ENCODE results near the gene IL1B.
A peak's percentile ranks its signal among the peaks of the same experiment; 100 is the strongest.
"Not testable (repeated sequence)": the region's sequence is repeated elsewhere in the genome, so short reads cannot be mapped to it uniquely, and the experiment has no call there.

Gene IL1B

DNA sequence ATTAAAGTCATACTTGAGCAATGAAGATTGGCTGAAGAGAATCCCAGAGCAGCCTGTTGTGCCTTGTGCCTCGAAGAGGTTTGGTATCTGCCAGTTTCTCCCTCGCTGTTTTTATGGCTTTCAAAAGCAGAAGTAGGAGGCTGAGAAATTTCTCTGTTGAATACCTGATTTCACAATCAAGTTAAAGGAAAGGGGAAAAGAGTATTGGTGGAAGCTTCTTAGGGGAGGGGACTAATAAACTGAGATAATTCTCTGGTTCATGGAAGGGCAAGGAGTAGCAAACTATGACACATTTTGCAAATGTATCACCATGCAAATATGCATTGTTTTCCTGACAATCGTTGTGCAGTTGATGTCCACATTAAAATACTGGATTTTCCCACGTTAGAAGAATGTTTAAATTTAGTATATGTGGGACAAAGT lies at the start of gene IL1B:
Gene IL1B (minus strand): TSS at position 85 of the 423 bp plus-strand sequence. CDS start 550 bp downstream, outside the sequence.
- DNase-seq: no peak

DNA sequence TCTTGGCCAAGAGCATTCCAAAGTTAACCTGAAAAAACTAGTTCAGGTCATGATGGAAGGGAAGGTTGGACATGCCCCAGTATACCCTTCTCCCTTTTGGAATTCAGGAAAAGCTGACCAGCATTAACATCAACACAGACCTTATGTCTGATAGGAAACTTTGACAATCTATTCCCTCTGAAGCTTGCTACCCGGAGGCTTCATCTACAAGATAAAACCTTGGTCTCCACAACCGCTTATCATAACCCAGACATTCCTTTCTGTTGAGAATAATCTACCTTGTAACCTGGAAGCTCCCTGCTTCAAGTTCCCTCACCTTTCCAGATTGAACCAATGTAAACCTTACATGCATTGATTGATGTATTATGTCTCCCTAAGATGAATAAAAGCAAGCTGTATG lies 49.7 kb upstream of the IL1B start:
- DNase-seq: no peak

DNA sequence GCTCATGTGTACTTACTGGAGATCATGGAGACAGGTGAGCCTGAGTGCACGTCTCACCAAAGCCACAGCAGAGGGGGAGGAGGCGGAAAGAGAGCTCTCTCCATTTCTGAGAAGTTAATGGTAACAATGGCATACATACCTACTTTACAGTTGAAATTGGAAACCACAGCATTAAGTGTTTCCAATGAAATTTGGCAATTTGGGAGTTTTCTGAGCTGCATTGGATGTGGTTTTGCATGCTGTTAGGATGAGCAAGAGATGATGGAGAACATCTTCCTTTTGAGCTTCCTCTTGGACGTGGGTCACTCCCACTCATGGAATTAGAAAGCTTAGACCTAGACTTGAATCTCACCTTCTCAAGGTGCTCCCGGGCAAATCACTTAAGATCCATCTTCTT lies 48.9 kb upstream of the IL1B start:
- no peak for DNase-seq

DNA sequence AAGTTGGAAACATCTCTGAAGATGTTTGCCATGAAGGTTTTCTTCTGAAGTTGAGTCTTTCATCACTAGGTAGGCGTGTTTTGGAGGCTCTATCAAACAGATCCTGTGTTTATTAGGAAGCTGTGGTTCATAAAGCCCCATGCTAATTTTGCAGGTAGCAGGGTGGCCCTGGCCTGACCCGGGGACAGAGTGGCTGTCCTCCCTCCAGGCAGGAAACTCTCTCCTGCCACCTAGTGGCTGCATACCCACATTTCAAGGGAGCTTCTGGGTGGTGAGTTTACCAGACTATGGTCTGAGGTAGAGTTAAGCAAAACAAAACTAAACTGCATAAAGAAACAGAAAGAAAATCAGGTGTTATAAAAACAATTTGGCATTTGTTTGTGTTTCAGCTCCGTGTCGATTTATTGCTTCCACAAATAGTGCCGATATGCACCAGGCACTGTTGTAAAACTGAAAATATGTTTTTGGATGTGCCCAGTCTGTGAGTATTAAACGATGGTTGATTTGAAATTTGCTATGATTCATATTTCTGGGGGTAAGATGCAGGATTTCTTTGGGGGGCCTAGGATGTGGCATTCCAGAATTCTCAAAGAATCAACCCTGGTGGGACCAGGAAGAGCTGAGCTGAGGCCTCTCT lies 48.4 kb upstream of the IL1B start:
- peak; percentile 78 for DNase-seq

DNA sequence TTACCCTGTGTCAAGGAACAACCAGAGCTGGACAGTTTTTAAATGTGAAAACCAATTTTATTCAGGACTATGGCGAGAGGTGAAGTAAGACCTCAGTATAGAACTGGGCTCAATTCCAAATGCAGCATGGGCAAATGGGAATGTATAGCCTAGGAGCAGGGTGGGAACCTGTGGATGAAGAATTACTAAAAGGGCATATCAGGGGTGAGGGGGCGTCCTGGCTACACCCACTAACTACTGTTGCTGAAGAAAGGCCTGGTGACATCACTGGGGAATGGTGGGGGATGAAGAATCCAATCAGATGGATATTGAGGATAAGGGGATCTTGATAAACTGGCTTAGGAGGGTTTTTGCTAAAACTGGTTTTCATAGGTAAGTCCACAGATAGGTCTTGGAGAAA lies 47.1 kb upstream of the IL1B start:
- no peak for DNase-seq

DNA sequence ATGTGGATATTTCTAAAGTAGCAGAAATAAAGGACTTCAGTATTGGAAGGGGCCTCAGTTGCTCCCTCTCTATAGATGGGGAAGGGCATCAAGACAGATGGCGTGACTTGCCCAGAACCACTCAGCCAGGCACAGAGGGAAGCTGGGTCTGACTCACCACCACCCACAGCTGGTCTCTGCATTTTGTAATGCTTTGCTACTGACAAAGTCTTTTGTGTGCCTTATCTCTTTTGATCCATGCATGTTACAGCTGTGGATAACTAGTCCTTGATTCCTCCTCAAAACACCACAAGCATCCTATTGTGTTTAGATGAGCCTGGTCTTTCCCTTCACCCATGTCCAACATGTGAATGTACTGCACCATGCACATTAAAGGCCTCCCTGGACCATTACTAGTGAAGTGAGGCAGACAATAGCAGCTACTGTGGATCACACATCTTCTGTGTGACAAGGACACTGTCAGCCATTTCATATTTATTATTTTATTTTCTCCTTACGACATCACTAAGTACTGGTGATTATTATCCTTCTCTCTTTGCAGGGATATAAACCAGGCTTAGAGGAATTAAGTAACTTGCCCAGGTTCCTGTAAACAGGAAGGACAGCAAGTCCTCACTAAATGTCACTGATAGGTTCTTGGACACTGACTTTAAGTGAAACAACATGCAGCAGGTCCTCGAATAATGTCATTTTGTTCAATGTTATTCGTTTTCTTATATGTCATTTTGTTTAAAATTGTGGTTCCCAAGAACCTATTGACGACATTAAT lies 44.8 kb upstream of the IL1B start:
- peak; percentile 48 for DNase-seq

DNA sequence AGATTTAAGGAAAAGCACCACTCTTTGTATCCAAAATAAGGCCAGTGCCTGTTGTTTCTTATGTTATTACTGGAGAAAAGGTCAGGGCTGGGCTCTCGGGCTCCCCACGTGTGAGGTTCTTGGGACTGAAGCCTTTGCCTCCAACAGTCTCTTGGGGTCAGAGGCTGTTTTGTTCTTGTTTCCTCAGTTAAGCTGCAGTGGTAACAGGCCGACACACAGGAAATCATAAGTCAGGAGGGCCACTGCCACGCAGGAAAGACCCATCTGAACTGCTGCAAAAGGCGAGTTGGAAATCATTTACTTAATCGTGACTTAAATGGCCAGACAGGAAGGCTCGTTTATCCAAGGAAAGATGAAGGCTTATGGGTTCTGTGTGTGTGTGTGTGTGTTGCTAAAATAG lies 44.1 kb upstream of the IL1B start:
- DNase-seq: no peak

DNA sequence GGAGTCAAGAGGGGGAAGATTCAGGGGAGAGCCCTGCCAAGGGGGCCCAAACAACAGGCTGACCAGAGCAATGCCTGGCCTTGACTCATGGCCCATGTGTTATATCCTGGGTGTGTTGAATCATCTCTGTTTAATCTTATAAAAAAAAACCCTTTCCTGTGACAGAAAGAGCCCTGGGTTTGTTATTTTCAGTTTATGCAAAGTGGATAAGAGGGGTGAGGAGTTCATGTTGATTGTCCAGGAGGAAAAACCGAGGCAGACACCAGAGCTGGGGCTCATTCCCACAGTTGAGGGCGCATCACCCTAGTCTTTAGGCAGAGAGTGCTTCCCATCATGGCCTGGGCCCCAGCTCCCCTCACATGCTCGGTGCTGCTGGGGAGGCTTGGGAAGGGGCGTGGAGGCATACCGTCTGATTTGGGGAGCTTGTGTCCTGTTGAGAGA lies 43.5 kb upstream of the IL1B start:
- no peak for DNase-seq

DNA sequence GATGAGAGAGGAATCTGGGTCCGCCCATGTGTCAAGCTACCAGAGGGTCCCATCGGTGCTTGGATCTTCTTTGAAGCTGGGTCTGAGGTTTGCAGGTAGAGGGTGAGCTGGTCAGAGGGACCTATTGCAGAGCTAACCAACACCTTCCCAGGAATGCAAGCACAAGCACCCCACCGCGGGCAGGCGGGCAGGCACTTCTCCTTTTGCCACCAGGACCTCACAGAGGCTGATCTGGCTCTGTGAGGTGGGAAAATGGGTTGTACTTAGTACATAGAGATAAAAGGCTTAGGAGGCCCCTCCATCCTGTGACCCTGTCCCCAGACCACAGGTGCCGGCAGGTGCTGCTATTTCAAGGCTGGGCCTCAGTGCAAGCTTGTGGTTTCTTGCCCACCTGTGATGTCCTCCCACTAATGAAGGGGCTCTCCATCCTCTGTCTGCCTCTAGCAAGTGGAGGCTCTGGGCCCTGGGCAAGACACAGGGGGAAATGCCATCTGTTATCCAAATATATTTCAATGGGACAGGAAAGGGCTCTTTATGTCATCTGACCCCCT lies 43.0 kb upstream of the IL1B start:
- DNase-seq: no peak

DNA sequence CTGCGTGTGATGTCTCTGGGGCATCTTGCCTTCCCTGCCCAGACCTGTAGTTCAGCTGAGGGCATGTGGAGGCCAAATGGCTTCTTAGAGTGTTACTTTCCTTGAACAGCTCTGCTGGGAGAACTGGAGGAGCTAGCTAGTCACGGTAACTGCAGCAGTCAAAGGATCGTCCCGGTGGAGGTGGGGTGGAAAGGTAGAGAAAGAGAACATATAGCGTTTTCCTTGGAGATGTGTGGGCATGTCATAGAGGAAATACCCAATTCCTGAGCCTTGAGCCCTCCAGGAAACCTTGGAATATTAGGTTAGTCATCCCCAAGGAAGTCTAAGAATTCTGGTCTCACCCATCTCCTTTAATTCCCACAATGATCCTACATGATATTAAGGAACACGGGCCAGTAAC lies 40.8 kb upstream of the IL1B start:
- DNase-seq: no peak

DNA sequence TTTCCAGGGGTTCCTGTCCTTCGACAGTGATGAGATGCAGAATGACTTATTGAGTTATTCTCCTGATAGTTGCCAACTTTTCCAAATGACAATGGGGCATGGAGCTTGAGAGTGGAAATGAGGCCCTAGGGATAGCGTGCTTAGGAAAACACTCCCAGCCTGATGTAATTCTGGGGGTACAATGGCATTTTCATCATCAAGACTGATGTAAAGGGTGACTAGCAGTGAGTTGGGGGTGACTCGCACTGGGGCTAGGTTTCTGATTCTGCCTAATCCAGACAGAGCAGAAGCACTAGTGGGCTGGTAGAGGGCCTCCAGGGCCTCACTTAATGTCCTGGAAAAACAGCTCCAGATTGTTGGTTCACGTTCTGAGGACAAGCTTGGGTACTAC lies 40.4 kb upstream of the IL1B start:
- no peak for DNase-seq

DNA sequence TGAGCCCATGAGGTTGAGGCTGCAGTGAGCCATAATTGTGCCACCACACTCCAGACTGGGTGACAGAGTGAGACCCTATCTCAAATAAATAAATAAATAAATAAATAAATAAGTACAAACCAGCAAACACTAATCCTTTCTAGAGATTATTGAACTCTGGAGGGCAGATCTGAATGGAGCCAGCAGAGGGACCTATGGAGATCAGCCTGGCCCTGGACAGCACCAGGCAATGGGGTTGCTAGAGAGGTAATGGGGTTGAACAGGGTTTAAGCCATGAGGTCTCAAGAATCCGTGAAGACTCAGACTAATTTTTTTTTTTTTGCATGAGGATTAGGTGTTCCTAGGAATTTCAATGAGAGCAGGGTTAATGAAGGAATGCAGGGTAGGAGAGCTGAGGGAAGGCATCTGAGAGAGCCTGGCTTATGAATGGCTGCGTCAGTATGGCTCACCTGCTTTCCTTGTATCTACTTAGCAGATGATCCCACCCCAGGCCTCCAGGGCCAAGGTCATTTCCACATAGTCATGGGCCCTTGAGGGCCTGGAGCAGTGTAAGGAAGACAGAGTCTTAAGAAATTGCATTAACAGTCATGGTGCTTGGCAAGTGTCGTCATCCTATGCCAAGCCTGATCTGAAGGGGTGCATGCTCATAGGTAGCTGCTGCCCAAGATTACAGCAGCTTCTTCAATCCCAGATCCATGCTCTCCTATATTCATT lies 39.8 kb upstream of the IL1B start:
- DNase-seq: no peak

DNA sequence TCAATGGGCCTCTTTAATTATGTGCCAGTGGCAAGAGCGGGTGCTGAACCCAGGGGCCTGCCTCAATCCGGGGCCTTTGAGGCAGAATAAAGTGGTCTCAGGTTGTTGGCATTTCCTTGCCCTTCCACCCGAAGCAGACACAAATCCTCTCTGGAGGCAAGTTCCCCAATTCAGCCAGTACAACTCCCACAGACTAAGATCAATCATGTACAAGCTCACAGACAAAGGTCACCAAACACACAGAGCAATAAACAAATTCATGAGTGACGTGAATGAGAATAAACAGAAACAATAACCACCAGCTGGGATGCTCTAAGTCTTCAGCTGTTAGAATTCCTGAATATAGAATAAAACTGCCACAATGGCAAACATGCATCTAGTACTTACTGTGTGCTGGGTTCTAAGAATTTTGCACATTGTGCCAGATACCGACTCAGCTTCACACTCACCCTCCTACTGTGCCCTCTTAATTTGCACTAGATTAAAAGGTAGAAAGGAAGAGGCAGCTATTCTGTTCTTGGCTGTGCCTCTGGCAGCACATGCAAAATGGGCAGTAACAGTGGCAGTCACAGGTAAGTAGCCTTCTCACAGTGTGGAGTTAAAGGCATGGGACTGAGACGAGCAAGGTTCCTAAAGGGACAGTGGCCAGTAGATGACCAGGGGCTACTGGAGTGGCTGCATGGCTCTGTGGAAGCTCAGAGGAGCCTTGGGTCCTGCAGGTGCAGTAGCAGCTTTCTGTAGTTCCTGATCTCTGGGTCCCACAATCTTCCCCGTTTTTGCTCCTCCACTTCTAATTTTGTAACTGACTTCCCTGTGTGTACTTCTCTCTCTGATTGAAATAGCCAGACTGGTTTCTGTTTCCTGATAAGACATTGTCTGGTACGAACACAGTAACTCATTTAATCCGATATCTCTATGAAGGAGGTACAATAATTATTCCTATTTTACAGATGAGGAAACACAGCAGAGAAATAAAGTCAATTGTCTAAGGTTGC lies 34.6 kb upstream of the IL1B start:
- DNase-seq: no peak

DNA sequence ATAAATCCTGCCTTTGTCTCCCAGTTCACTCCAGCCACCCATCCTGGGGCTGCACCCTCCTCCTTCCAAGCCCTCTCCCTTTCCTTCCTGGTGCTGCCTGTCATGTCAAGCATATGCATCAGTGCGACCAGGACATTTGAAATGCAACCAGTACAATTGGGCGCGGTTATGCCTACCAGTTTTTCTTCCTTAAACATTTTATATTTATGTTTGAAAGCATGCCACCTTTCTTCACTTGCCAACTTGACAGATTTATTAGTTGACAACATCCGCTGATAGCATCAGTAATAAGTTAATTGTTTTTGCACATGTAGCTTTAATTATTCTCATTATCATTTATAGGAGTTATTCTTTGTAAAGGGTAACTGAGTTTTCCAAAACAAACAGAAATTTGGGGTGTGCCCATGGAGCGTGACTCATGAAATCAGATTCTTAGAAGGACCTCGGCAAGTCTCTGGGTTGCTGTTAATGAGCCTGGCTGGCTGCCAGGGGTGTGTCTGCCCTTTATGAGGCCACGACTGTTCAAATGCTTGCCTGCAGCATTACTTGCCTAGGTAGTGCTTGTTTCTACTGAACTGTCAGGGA lies 32.8 kb upstream of the IL1B start:
- DNase-seq: peak; percentile 40

DNA sequence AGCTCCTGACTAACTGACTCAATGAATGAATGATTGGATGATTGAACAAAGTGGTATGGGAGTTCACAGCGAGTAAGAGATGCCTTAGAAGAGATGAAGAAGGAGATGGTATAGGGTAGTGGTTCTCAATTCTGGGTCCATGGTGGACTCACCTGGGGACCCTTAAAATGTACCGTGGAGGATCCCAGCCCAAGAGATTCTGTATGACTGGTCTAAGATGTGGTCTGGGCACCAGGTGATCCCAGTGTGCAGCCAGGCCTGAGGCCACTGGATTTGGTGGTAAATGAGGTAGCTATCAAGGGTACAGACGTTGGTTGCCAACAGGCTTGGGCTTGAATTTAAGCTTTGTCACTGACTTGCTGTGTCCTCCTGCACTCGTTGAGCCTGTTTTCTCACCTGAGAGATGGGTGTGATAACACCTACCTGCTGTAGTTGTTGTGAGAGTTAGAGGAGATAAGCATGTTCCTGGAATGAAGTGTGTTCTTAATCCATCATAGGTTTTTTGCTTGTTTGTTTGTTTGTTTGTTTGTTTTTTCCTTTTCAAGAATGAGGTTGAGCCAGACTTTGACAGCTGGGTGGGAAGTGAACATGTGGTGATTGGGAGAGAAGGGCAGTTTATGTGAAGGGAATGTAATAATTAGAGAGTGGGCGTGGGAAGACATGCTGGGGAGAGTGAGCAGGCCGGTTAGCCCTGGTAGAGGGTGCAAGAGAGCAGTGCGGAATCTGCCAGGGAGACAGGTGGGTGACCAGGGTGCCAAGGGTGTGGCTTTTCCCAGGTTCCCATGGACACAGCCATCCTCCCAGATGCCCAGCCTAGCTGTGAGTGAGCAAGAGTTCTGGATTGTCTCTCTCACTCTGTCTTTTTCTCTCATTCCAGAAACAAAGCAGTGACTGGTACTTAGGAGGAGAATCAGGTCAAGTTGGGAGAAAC lies 31.4 kb upstream of the IL1B start:
- no peak for DNase-seq

DNA sequence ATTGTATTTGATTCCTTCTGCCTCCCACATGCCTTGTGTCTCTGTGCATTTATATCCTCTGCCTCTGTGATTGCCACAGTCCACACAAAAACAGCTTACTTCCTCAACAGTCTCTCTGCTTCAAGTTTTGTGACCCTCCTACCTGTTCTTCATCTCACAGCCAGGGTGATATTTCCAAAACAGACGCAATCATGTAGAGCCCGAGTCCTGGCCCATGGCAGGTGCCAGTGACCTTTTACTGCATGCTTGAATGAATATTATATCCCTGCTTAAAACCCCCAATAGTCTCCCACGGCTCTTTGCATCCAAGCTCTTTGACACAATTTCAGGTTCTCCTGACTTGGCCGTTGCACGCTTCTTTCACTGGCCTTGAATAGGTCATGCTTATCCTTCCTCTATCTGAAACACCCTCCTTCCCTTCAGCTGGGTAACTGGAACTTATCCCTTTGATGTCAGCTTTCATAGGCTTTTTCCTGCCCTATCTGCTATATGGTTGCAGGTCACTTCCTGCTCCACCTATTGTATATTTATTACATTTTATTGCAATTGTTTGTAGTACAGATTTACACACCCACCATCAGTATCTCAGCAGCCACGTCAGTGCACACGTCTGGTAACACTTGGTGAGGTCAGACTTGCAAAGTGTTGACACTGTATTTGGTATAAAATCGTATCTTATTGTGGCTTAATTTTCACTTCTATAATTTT lies 29.7 kb upstream of the IL1B start:
- DNase-seq: no peak

DNA sequence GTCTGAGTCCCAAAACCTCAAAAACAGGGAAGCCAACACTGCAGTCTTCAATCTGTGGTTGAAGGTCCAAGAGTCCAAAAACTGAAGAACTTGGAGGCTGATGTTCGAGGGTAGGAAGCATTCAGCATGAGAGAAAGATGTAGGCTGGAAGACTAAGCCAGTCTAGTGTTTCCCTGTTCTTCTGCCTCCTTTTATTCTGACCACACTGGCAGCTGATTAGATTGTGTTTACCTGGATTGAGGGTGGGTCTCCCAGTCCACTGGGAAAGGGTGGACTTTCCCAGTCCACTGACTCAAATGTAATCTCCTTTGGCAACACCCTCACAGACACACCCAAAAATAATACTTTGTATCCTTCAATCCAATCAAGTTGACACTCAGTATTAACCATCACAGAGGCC lies 27.5 kb upstream of the IL1B start:
- DNase-seq: no peak

DNA sequence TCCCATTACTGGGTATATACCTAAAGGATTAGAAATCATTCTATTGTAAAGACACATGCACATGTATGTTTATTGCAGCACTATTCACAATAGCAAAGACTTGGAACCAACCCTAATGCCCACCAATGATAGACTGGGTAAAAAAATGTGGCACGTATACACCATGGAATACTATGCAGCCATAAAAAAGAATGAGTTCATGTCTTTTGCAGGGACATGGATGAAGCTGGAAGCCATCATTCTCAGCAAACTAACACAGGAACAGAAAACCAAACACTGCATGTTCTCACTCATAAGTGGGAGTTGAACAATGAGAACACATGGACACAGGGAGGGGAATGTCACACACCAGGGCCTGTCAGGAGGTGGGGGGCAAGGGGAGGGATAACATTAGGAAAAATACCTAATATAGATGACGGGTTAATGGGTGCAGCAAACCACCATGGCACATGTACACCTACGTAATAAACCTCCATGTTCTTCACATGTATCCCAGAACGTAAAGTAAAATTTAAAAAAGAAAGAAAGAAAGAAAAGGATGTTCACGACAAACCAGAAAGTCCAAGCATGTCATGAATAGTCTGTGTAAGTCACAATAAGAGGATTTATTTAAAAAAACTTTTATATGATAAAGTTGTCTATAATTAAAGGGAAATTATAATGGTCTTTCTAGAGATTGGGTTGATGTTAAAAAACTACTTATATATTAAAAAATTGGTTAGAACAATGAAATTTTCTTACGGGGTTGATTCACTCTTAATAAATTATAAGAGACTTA lies 23.0 kb upstream of the IL1B start:
- DNase-seq: not testable (repeated sequence)

DNA sequence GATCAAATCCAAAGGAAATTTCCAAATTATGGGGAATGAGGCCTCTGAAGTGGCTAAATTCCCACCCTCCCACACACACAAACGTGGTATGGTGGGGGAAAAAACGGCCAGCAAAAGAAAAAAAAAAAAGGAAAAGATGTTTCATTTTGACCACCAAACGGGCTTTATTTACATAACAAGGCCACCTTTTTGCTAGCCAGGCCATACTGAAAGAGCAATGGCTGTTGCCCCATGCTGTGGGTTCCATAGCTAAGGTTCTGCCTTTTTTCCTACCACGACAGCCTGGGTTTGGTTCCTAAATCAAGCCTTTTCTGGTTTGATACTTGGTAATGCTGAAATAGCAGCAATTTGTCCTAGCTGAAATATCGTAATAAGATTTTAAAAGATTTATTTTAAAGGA lies 14.0 kb upstream of the IL1B start:
- no peak for DNase-seq
